GM18519 (cell line): ENCODE results near the gene MPO.

ENCODE experiments used
- ATAC-seq: cut with Tn5 transposase; IDR thresholded peaks from one replicate; pipeline ENCODE4 v1.9.1; 2021; ENCODE audit warnings: mild to moderate bottlenecking, moderate library complexity; ENCODE audit not compliant: unreplicated experiment, low FRiP score

MPO gene

GRCh38 chr17:58282442-58282841, 1.7 kb upstream of the MPO start:
- ATAC-seq = no peak

DNA sequence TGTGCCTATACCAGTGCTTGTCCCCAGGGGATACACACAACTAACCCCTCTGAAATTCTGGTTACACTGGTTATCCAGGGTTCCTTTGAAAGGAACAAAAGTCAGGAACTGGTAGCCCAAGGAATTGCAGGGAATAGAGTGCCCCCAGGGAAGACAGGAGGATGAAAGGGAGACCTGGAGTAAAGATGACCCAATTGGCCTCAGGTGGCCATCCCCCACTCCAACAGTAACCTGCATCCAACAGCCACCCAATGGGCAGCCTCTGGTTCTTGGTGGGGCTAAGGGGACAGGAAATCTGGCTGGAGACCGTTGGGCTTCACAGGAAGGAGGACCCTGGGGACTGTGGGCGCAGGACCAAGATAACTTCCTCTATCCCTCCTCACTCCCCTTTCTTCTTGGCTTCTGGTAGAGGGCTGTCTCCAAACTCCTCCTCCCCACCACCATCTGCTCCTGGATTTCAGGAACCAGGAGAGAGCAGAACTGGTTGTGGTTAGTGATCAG, 826 bp upstream of the MPO start:
- no peak for ATAC-seq

DNA sequence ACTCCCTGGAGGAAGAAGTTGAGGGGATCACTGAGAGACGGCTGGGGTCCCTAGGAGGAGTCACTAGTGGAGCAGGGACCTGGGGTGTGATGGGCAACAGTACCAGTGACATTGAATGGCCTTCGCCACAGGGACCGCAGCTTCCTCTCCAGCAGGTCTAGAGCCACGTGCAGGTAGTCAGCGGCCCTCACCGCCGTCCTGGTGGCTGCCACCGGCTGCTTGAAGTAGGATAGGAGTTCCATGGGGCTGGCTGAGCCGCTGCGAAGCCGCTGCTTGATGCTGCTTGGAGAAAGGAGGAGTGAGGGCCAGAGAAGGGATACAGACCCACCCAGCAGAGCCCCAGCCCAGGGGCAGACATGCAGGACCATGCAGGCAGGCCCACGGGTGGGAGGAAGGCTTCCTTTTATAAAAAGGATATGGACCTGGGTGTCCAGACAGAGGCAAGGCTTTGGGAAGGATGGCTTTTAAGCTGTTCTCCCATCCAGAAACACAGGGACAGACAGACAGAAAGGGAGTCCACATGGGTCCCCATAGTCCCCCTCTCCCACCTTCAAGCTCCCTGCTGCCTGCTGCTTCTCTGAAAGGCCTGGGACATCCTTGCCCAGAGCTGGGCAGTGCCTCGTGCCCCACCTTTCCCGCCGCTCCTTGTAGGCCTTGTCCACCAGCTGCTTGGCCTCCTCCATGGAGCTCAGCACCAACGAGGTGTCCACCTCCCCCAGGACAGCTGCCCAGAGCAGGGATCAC, 827 bp downstream of the MPO start:
- no peak for ATAC-seq

DNA sequence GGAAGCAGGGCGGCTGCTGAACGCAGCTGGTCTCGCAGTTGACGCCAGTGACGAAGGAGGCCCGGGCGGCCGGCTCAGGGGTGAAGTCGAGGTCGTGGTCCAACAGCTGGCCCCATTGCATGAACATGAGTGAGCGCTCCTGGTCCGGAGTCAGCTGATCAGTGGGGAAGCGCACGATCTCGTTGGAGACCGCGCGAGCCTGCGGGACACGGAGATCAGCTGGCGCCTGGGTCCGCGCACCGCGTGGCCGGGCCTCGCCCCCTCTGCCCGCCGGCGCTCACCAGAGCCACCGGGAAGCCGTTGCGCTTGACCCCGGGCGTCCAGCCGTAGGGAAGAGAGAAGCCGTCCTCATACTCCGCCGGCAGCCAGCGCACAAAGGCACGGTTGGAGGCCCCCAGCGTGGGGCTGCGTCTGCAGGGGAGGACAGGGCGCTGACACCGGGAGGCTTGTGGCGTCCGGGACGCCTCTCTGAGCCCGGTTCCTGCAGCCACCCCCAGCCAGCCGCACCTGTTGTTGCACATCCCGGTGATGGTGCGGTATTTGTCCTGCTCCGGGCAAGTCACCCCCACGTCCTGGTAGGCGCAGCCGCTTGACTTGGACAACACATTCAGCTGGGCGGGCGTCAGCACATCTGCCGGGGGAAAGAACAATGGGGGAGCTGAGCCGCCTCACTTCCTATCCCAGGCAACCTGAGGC, 1.6 kb downstream of the MPO start:
- no peak for ATAC-seq

DNA sequence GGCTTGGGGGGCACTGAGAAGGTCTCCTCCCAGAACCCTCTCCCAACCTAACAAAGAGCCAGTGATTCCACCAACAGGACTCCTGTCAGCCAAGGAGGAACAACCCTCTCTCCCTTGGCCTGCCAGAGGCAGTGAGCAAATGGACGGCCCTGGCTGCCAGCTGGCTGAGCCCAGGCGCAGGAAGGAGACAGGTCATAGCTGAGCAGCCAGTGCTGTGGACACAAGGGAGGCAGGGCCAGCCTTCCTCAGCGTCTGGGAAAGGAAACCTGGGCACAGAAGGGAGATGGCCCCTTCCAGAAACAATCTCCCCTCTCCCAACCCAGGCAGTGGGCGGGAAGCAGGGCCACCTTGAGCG, 2.1 kb downstream of the MPO start:
- no peak for ATAC-seq

DNA sequence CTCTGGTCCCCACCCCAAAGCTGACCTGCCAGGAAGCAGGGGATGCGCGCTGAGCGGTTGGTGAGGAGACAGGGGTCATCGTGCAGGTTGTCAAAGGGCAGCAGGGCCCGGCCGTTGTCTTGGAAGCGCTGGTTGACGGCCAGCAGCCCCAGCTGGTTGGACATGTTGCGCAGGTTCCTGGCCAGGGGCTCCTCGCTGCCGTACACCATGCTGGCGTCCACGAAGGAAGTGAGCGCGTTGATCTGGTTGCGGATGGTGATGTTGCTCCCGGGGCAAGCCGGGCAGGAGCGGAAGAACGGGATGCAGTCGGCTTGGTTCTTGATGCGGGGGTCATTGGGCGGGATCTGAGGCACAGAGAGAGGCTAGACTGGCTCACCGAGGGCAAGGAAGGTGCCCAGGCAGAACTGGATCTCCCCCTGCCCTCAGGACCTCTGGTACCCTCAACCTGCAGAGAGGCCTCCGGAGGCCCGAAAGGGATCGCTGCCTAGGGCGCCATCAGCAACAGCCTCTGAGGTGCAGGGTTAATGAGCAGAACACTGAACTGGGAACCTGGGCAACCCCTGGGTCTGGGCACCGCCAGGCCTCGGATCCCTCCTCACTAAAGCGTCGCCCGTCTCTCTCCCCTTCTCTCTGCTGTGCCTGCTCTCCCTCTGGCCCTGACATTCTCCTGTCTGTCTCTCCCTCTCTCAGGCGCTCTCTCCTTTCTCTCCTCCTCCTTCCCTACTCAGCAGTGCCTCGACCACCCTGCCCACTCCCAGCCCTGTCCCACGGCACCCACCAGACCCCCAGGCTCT, 2.7 kb downstream of the MPO start:
- no peak for ATAC-seq

GRCh38 chr17:58277107-58277801, 3.5 kb downstream of the MPO start:
- ATAC-seq = no peak

DNA sequence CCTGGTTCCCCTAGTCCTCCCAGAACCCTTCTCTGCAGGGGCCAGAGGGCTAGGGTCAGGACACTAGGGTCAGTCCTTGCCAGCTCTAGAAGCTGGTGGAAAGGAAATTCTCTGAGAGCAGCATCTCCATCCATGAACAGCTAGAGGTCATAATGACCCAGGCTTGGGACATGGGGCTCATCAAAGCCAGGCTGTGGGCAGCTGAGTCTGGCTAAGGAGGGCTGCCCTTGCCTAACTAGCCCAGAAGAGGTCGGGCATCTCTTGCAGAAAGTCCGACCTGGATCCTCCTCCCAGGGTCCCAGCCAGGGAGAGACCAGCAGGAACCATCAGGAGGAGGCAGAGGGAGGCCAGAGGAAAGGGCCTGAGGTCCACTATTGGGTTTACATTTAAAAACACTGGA, 4.3 kb downstream of the MPO start:
- ATAC-seq = no peak

- no peak for ATAC-seq
Observed at GRCh38 chr17:58275417-58275816, 5.3 kb downstream of the MPO start.

DNA sequence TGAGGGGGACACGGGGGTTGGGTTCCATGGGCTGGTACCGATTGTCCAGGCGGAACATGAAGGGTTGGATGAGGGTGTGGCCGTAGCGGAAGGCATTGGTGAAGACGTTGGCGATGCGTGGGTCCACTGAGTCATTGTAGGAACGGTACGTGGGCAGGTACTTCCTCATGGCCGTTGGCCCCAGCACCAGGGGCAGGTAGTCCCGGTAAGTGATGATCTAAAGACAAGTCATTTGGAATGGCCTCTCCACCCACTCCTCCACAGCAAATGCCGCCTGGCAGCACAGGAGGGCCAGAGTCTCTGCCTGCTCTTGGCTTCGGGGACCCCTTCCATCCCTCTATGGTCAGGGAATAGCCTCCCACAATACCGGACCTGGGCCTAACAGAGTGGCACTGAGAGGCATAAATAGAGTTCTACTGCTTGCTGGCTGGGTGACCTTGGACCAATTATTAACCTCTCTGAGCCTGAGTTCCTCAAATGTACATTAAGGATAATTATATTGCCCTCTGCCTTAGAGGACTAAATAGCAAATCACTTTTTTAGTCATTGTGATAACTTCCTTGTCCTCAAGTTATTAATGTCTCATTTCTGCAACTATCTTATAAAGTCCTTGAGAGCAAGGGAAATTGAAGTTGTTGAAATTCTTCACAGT, 7.2 kb downstream of the MPO start:
- ATAC-seq = no peak

GRCh38 chr17:58272367-58273280, 8.1 kb downstream of the MPO start:
- no peak for ATAC-seq

DNA sequence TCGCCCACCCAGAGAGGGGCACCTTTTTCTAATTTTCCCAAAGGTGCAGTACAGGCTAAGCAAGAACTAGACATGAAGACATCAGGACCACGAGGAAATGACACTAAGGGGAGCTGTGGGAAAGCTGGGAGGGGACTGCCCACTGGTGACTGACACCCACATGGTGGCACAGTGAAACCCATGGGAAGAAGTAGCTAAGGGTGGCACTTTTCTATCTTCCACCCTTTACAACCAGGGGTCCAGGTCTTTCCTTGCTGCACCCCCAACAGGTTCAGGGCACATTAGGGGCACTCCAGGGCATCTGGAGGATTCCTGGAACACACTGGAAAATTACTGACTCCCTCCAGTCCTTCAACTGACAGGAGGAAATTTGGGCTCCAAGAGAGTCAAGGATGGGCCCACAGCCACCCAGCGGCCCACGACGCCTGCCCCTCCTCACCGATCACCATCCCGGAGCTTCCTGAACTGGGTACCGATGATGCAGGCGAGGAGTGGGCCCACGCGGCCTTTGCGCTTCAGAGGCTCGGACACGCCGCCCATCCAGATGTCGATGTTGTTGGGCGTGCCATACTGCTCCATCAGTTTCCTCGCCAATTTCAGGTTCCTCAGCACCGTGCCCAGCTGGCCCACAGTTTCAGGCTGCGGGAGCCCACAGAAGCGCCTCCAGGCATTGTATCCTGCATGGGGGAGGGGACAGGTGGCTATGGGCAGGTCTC, 9.4 kb downstream of the MPO start:
- ATAC-seq = no peak

- no peak for ATAC-seq
Observed at GRCh38 chr17:58270476-58271215, 10.1 kb downstream of the MPO start.

DNA sequence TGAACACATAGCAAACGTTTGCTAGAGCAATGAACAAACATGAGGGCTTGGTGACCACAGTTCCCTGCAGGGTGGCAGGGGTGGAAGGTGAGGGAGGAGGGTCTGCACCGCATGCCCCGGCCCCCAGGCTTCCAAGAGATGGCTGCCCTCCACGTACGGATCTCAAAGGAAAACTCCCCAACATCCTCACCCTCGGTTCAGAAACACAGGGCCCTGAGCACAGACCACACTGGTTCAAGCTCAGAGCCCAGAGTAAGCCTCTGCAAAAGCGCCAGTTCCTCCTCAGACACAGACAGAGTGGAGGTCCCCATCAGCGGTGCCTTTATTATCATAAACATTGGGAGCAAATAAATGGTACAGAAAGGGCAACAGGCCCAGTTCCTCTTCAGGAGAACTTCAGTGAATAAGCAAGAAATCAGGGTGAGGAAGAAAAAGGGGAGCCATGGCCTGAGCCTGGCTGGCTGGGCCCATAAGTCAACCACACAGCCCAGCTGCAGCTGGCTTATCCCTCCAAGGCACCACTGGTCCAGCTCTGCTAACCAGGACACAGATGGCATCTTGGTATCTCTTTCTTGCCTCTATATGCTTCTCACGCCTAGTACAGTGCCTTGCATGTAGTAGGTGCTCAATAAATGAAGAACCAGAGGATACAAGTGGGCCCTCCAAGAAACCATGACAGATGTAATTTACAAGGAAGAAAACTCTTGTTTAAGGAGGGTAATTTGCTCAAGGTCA, 11.0 kb downstream of the MPO start:
- ATAC-seq = no peak

DNA sequence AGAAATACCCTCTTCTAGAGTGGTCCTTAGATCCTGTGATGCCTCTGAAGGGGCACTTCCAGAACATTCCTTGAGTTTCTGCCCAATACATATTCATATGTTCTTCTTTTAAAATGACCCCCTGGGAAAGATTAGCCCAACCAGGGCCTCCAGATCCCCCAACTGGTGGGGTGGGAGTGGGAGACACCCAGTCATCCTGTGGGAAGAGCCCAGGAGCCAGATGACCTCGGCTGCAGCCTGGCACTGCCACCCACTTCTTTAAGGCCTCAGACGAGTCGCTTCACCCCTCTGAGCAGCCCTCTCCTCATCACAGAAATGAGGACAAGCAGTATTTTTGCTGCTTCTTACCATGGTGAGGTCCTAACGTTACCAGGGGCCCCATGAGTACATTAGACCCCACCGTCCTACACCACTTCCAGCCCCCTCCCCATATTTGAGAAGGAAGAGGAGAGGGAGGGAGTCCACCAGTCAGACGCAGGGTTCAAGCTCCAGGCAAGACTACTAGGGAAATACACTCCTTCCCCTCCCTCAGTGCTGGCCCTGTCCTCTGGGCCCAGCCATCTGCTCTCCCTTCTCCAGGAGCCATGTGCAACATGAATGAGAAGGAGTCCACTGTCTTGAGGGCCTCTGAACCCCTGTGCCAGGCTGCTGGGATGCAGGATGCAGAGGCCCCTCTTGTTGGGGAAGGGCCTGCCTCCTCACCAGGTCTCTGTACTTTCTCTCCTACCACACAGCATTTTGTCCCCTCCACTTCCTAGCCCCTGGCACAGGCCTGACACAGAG, 11.8 kb downstream of the MPO start:
- no peak for ATAC-seq

- no peak for ATAC-seq
Observed at GRCh38 chr17:58268326-58268725, 12.4 kb downstream of the MPO start.
